GM12872 (cell line): ENCODE results near the gene CAMK2N2.

Source experiments
- TF ChIP-seq, protein P1 (sequence below): IDR thresholded peaks from 3 replicates; pipeline ENCODE4 v1.5.1; 2011; ENCODE audit warnings: low read depth, mild to moderate bottlenecking, low read length, moderate library complexity; ENCODE audit not compliant: insufficient read depth

Gene CAMK2N2

DNA sequence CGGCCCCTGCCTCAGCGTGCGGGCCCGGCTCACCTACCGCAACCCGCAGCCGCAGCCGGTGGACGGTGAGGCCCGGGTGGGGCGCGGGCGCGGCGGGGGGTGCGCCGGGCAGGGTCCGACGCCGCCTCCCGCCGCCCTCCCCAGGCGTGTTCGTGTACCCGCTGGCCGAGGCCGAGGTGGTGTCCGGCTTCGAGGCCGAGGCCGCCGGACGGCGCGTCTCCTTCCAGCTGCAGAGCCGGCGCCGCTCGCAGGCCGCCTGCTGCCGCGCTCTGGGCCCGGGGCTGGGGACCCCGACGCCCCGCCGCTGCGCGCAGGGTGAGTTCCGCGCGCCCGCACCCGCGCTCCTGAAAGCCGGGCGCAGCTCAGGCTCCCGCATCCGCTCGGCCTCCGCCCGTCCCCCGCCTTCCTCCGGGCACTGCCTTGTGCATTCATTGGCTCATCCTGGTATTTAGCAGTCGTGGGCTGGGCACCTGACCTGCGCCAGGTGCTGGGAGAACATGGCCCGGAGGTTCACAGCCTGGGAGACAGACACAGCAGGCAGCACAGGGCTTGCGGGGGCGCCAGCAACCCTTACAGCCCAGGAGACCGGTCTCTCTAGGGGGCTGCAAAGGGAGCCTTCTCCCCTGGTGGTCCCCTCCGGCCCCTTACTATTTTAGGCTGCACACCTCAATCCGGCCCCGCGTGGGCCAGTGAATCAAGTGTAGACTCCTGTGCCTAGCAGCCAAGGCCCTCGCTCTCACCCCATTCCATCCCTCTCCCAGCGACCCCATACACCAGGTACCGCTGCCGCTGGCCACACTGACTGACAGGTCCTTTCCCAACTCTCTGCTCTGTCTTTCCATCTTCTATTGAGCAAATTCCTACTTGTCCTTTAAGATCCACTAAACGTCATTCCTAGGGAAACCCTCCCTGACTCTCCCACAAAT lies 30.5 kb downstream of the CAMK2N2 start:
- TF ChIP-seq, protein P1, sequence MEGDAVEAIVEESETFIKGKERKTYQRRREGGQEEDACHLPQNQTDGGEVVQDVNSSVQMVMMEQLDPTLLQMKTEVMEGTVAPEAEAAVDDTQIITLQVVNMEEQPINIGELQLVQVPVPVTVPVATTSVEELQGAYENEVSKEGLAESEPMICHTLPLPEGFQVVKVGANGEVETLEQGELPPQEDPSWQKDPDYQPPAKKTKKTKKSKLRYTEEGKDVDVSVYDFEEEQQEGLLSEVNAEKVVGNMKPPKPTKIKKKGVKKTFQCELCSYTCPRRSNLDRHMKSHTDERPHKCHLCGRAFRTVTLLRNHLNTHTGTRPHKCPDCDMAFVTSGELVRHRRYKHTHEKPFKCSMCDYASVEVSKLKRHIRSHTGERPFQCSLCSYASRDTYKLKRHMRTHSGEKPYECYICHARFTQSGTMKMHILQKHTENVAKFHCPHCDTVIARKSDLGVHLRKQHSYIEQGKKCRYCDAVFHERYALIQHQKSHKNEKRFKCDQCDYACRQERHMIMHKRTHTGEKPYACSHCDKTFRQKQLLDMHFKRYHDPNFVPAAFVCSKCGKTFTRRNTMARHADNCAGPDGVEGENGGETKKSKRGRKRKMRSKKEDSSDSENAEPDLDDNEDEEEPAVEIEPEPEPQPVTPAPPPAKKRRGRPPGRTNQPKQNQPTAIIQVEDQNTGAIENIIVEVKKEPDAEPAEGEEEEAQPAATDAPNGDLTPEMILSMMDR = no peak

DNA sequence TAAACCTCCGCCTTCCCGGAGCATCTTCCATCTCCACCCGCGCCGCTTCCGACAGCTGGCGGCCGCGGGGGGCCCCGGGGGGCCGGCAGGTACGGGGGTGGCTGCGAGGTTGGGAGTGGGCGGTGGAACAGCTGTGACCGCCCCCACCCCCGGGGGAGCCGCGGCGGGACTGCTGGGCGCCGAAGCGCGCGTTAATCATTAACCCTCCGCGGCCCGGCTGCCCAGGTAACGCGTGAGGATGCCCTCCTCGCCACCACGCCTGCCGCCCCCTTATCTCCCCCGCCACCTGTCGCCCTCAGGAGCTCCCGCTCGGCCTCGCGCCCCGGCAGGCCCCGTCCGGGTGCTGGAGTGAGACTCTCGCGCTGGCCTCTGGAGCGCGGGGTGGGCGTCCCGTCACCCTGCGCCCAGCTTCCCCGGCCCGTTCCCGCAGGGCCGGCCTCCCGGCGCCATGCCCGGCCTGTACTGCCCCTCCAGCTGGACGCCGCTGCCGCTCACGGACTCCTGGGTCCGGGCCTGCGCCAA lies 31.2 kb downstream of the CAMK2N2 start:
- TF ChIP-seq, protein P1 = no peak

DNA sequence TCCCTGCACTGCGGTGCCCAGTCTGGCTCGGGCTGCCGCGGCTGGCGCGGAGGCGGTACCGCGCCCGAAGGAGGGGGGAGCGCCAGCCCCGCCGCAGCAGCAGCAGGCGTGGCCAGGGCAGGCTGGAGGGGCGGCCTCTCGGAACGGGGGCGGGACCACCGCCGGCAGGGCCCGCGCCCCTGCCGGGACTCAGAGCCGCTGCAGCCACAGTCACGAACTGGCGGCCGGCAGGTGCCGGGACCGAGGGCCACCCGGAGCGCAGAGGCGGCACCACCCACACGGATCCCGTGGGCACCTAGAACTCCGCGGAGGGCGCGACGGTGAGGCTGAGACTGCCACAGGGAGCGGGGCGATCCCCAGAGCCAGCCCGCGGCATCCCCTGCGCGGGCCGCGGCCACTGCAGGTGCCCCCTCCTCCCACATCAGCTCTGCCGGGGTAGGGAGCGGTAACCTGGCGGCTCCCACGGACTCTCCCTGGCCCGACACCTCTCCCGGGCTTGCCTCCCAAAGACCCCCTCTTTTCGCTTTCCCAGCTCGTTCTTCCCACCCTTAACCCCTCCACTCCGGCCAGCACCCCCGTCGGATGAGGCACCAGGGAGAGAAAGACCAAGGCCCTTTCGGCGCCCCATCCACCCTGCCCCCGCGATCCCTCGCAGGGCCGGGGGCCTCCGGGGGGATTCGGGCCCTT lies 31.8 kb downstream of the CAMK2N2 start, which contains the start of gene VWA5B2:
TSS of gene VWA5B2 (plus strand) at position 192 of the 687 bp plus-strand sequence. CDS start 944 bp downstream, outside the sequence.
- TF ChIP-seq, protein P1 = 0 out of 3 replicates have a peak, but pooled peaks have one; percentile 7

DNA sequence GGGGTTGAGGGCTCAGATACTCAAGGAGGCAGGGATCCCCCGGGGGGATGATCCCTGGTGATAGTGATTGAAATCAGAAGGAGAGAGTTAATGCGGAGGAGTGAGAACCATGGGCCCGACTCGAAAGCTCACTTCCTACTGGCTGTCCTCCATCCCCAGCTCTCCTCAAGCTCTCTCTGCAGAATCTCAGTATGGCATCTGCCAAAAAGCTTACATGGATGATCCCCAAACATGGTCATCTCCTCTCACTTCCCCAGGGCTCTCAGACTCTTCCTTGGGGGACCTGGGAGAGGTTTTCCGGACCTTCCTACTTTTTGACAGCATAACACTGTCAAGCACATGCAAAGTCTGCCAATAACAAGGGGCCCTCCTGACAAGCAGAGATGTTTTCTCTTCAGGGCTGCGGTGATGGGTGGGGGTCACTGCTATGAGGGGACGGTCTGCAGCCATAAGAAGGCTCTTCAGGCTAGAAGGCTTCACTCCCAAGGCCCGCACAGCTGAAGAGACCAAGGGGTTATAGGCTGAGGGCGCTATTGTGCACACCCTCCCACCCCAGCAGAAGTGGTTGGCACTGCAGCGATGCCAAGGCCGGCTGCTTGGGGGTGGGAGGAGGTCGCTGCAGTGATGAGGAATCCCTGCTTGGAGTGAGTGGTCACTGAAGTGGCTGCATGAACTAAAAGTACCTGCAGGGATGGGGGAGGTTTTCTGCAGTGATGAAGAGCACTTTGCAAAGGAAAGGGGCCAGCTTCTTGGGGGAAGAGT lies 32.8 kb downstream of the CAMK2N2 start:
- TF ChIP-seq, protein P1 = no peak

DNA sequence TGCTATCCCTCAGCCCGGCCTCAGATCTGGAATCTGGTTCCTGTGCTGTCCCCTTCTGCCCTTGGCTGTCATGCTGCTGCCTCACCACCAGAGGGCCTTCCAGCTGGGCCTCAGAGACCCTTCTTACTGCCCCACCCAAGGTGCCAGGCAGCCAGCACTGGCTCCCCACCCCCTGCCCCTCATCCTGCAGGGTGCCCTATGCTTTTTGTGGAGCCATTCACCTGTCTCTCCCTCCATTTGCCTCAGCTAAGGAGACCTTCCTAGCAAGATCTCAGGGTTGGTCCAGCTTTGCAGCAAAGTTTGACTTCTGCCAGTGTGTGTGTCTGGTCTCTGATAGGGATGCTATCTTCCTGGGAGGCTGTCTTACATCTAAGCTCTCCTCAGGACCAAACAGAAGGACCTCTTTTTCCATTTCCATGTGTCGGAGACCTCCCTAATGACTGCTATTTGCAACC lies 33.8 kb downstream of the CAMK2N2 start:
- TF ChIP-seq, protein P1 = peak; percentile 97

DNA sequence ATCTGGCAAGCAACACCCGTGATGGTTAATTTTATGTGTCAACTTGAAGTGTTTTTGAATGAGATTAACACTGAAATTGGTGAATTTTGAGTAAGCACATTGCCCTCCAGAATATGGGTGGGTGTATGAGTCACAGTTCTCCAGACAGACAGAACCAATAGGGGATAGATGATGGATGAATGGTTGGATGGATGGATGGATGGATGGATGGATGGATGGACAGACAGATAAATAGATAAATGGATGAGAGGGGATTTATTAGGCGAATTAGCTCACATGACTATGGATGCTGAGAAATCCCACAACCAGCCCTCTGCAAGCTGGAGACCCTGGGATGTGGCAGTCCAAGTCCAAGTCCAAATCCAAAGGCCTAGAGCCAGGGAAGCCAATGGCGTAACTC lies 37.4 kb downstream of the CAMK2N2 start:
- TF ChIP-seq, protein P1 = no peak
